Measurements from ENCODE around the gene ENOPH1.
"Not testable (repeated sequence)": the region's sequence is repeated elsewhere in the genome, so short reads cannot be mapped to it uniquely, and the experiment has no call there.

The ENOPH1 gene

GRCh38 chr4:82428969-82429727, 1.2 kb upstream of the ENOPH1 start:
- DNase-seq = peak; percentile 49

GRCh38 chr4:82429728-82430192, 630 bp upstream of the ENOPH1 start:
- DNase-seq = no peak

- no peak for DNase-seq
These were observed 765 bp downstream of the ENOPH1 start for GRCh38 chr4:82430964-82431745.

GRCh38 chr4:82431831-82432230, 1.4 kb downstream of the ENOPH1 start:
- no peak for DNase-seq

GRCh38 chr4:82432596-82432995, 2.2 kb downstream of the ENOPH1 start:
- no peak for DNase-seq

GRCh38 chr4:82433791-82434190, 3.4 kb downstream of the ENOPH1 start:
- DNase-seq = no peak

GRCh38 chr4:82434949-82435348, 4.6 kb downstream of the ENOPH1 start:
- DNase-seq = no peak

- DNase-seq = no peak
These were observed 5.7 kb downstream of the ENOPH1 start for GRCh38 chr4:82436130-82436529.

GRCh38 chr4:82436780-82437179, 6.4 kb downstream of the ENOPH1 start:
- DNase-seq = no peak

GRCh38 chr4:82437285-82438005, 7.1 kb downstream of the ENOPH1 start:
- DNase-seq = no peak

GRCh38 chr4:82439088-82439487, 8.7 kb downstream of the ENOPH1 start:
- DNase-seq = no peak

GRCh38 chr4:82447886-82448285, 17.5 kb downstream of the ENOPH1 start:
- DNase-seq = no peak

- no peak for DNase-seq
These were observed 20.8 kb downstream of the ENOPH1 start for GRCh38 chr4:82450966-82451755.

- DNase-seq = no peak
These were observed 21.6 kb downstream of the ENOPH1 start for GRCh38 chr4:82452026-82452425.

- no peak for DNase-seq
These were observed 26.9 kb downstream of the ENOPH1 start for GRCh38 chr4:82457266-82457665.

- DNase-seq = no peak
These were observed 28.3 kb downstream of the ENOPH1 start for GRCh38 chr4:82458729-82459128.

- no peak for DNase-seq
These were observed 31.3 kb downstream of the ENOPH1 start for GRCh38 chr4:82461710-82462109.

GRCh38 chr4:82462415-82462831, 32.0 kb downstream of the ENOPH1 start:
- DNase-seq = peak; percentile 48

GRCh38 chr4:82463221-82463620, 32.8 kb downstream of the ENOPH1 start:
- DNase-seq = no peak

- DNase-seq = no peak
These were observed 37.1 kb downstream of the ENOPH1 start for GRCh38 chr4:82467471-82467870.

GRCh38 chr4:82469791-82470345, 39.5 kb downstream of the ENOPH1 start:
- DNase-seq = peak; percentile 35

- DNase-seq = not testable (repeated sequence)
These were observed 42.7 kb downstream of the ENOPH1 start for GRCh38 chr4:82473080-82473479.

Data from amniotic stem cell (primary cell).